ENCODE measurements around the gene APOC3.

The APOC3 gene

DNA sequence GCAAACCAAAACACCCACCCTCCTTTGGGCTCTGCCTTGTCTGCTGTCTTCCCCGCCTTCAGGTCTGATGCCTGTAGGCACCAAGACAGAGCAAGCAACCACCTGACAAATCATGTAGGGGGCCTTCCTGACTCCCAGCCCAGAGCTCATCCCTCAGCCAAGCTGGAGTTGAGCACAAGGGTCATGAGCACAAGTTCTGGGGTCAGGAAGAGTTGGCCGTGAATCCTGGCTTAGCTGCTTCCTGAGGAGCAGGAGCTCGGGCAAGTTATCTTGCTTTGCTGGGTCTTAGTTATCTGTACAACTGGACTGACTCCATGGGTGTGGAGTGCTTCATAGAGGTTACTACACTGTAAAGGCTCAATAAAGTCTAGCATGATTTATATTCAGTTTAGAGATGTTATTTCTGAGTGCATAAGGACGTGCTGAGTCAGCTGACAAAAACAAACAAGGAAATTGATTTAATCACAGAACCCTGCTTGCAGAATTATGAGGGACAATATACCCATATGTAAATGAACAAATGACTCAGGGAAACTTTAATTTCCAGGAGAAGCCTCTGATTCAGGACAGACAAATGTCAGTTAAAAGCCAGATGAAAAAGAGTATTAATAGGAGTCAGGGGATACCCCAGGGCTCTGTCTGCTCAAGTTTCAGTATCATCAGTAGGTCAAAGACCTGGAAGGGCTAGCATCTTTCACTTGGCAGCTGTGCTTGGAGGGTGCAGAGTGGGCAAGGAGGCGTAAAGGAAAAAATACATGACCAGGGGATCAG is 22.7 kb downstream of the APOC3 start:
- peak; percentile 16 to 34 for ATAC-seq

DNA sequence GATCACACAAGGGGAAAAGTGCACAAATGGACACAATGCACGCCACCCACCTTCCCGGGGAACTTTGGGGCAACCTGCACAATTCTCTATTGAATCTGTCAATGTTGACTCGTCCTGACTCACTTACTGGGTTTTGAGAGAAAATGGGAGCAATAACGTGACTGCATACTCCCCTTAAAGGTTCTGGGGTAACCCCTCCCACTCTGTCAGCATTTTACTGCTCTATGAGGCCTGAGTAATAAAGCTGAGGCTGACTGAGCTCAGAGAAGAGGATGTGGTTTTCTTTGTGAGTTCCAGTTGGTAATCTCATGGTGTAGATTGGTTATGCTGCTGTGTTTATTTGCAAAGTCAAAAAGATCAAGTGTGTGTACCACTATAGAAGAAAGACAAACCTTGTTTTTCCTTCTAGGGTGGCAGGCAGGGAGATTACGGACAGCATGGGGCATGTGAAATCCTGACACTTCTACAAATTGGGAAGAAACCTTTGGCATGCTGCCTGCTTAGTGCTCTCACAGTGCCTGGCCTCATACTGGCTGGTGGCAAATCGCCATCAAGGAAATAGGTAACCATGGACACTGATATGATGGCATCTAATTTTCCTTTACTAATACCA is 23.9 kb downstream of the APOC3 start:
- peak; percentile 97 to 98 for ATAC-seq

DNA sequence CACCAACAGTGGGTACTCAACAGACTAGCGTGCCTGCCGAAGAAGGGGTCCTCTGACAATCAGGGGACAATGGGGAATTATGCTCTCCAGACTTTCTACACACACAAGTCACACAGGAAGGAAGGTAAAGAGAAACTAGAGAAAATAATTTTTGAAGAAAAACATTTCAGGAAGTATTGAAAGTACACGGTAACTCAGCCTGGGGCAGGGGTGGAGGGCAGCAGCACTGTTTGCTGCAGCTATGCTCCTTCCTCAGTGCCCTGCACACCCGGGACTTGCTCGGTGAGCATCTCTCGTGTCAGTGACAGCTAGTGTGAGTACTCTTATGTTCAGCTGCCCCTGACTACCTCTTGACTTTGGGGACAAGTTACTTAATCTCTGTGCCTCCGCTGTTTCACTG is 25.7 kb downstream of the APOC3 start:
- ATAC-seq, result no peak

DNA sequence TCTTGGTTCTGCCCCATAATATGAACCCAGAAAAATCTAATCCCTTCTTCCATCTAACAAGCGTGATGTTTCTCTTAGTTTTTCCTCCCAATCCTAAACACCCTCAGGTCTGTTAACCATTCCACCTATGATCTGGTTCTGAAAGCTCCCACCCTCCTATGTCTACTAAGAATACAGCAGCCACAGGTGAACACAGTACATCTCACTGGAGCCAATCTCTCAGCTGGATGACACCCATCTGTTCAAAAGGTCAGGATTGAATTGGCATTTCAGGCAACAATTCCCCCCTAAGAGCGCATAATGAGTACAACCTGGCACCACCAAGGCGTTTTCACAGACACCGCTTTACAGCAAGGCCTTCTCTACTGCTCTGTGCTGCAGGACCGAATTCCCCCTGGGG is 26.7 kb downstream of the APOC3 start:
- no peak for ATAC-seq

DNA sequence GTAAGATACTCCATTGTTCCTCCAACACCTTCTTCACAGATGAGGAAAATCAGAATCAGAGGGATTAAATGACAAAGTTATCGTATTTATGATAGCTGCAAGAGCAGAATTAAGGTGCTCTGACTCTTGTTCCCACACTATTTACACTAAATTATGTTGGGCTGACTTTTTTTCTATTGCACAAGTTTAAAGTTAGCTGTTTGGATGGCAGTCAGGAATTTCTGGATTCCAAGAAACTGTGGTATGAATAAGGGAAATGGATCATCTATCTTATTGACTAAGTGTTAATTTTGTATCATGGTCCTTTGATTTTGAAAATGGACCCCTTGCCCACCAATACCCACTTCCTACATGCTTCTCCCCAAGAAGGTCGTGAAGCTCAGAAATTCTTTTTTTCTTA is 27.6 kb downstream of the APOC3 start:
- no peak for ATAC-seq

DNA sequence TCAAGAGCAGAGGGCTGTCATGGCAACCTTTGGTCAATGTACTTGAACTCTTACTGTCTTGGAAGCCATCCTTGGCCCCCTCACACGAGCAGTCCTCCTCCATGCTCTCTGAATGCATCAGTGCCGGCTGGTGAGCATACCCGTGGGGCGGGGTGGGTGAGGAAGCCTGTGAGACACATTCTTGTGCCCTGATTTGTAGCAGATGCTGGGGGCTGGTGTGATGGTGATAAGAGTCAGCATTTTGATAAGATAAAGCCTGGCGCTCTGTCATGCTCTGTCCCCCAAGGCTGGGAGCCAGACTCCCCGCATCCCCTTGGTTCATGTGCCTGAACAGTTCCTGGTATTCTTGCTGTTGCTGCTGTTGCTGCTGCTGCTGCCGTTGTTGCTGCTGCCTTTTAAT is 28.2 kb downstream of the APOC3 start:
- ATAC-seq, result no peak

DNA sequence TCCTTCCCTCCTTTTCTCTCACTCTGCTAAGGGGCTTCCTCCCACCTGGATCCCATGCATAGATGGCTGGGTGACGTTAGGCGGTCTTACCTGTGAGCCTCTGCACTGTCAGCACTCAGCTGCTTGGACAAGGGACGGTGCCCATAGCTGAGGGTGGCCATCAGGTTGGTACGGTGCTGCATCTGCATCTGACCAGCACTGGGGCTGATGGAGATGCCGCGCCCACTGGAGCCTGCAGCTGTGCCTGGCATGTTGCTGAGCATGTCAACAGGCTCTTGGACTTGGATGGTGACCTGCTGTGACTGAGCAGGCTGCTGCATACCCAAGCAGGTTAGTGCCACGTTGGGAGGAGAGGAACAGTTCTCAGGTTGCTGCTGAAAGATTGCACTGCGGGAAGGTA is 29.5 kb downstream of the APOC3 start:
- no peak for ATAC-seq

DNA sequence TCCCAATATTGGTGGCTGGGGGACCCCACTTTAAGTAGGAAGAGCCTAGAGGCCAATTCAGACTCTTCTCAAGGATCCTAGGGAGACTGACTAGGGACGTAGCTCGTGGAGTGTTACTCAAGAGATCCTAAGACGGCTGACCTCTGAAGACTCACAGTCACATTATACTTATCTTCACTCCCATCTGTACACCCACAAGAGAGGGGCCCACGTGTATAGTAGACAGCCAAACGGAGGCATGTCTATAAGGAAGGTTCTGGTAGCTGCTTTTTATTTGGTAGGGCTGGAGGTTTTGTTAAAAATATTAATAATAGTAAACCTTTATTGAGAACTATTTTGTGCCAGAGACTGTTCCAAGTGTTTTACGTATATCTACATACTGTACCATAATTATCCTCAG is 30.6 kb downstream of the APOC3 start:
- ATAC-seq, result no peak

DNA sequence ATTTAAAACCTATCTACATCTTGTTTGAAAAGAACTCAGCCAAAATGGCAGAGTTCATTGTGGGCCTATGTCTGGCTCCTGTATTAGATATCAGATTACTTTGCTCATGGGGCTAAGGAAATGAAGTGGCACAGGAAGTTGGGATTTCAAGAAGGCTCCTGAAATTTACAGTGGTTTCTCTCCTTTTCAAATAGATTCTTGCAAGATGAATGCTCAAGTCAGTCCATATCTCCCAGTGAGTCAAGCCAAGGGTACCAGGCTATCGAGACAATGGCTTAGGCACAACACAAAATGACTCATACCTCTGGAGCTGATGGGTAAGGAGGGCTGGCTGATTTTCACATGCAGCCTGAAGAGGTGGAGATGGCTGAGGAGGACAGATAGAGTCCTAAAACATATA is 31.8 kb downstream of the APOC3 start:
- ATAC-seq, result no peak

DNA sequence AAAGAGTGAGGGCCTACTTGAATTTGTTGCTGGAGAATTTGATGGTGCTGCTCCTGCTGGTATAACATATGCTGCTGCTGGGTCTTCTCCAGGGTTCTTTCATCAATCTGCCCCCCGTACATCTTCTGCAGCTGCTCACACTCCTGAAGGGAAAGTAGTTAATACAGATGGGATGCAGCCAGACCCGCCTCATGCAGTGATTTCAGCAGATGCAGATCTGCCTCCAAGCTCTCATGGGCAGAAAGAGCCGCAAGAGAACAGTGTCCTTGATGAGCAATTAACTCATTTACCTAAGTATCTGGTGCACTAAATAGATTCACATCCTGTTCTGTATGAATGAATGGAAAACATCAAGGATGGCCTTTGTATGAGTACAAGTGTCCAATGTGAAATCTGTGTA is 32.5 kb downstream of the APOC3 start:
- ATAC-seq, result no peak

DNA sequence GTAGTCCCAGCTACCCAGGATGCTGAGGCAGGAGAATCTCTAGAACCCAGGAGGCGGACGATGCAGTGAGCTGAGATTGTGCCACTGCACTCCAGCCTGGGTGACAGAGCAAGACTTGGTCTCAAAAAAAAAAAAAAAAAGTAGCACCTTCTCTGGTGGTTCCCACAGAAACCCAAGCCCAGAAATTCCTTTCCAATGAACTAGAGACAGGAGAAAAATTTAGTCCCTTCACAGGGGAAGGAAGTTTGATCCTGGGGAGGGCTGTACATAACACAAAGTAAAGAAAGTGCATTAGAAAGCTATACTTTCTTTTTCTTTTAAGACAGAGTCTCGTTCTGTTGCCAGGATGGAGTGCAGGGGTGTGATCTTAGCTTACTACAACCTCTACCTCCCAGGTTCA is 33.2 kb downstream of the APOC3 start:
- ATAC-seq, result no peak

DNA sequence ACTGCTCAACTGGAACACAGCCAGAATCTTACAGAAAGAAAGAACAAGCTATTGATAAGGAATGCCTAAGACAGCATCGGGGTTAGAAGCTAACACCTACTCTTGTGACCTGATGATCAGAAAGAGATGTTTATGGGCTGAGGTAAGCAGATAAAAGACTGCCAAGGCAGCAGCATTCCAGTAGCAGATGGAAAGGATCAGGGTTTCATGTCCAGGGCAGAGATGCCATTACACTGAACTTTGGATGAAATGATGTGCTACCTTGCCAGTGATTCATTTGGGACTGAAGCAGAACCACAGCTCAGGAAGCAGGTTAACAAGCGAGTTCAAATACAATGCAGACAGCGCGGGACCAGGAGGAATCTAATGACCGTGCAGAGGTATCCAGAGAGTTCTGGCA is 34.8 kb downstream of the APOC3 start:
- ATAC-seq, result no peak

DNA sequence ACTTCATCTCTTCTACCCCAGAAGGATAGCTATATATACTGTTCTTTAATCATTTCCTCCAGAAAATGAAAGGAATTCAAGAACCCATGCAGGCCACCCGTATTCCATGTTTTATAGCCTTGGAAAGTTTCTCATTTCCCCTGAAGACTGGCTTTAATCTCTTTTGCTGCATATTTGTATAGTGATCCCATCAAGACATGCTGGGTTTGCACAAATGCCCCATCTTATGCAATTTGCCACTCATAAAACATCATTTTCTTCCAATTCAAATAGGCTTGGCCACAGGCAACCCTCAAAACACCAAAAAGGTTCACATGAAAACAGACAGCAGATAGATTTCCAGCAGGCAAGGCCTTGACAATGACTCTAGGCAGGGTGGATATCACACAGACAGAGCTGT is 36.0 kb downstream of the APOC3 start:
- ATAC-seq, result no peak

DNA sequence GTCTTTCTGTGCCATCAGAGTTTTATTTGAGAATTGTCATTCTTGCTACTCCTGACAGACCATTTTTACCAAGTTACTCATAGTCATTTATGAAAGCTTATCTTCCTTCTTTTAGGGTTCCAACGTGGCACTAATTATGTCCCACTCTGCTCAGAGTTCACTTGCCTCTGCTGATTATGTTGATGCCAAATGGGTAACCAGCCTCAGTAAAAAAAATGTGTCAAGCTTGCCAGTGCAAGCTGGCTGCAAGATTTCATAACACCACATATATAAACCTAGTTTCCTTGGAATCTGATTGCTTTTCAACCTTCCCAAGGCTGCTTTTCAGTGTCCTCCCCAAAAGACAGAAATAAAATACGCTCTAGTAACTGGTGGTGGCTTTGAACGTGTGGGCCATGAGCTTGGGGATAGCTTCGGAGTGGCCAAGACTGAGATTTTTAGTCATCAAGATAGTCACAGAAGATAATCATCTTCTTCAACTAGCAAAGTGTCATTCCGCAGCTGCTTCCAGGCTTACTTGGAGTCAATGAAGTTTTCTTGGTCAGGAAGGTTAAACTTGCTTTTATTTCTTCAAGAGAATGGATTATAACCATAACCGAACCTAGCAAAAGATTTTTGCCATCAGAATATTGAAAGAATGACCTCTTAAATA is 37.2 kb downstream of the APOC3 start:
- ATAC-seq, result no peak

DNA sequence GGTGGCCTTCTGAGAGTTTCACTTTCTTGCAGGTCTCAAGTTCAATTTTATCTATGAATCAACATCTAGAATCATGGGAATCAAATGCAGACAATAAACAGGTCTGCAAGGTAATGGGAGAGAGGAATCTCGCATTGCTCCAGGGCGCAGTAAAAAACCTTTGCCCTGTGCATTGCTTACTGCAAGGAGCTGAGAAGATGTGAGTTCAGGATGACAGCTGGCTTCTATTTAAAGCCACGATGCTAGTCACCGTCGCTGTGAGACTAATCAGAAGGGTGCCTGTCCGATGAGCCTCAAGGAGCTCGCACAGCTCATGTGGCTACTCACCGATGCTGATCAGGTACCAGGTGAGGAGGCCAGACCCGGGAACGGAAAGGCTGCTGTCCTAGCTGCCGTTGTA is 37.9 kb downstream of the APOC3 start:
- ATAC-seq, result no peak

DNA sequence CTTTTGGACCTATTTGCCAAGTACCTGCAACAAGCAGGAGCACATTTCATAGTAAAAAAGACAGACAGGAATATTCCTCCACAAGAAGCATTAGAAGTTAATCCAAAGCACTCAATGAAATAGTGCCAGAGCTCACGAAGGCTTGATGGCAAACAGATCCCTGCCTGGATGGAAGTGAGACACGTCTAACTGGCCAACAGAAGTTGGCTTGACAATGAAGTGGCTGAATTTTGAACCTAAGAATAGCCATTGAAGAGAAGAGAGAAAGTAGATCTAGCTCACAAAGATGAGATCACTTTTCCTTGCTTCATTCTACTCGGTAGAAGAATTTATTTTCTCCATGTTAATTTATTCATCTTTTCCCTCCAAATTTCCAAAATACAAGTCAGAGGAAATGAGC is 38.4 kb downstream of the APOC3 start:
- ATAC-seq, result no peak

DNA sequence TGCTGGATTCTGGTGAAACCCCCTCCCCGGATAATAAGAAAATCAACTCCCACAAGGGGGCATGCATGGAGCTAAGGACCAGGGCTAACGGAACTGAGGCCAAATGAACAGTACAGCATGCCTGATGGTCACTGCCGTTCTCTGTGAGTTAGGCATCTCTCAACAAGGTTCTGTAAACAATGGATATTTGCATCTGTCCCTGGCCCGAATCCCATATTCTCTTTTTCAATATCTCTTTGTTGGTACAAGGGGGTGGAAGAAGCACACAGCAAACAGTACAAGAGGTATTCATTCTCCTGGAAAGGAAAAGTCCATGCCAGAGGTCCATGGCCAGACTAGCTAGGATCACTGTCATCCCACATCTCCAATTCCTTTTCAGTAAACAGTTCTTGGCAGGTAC is 39.9 kb downstream of the APOC3 start:
- ATAC-seq, result no peak

DNA sequence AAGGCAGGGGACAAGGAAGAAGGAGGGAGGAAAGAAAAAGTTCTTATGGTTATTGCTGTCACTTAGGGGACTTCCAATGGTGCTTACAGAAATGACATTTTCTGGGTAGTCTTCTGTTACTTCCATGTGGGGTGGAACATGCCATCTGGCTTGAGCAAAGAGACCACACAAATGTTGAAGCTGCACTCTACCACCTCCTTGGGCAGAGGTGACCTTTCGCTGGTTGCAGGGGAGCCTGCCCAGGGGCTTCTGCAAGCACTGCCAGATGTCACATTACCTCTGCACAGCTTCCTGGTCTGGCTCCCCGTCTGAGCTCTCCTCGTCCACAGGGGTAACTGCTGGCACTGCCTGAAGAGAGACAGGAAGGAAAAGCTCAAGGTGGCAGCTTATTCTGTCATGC is 40.3 kb downstream of the APOC3 start:
- no peak for ATAC-seq

DNA sequence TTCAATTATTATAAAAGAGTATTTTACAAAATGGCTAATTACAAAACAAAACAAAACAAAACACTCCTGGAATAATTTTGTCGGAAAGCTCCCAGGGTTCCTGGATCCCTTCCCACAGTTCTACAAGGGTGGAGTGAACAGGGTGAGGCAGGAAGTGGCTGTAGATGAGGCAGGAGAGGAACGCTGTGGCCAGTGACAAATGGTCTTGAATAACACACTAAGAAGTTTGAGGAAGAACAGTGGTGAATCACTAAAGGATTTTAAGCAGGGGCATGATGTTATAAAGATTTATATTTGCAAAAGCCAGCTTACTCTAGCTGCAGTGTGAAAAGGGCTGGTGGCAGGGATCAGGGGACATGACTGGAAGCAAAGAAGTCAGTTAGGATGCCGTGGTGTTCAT is 41.5 kb downstream of the APOC3 start:
- no peak for ATAC-seq

DNA sequence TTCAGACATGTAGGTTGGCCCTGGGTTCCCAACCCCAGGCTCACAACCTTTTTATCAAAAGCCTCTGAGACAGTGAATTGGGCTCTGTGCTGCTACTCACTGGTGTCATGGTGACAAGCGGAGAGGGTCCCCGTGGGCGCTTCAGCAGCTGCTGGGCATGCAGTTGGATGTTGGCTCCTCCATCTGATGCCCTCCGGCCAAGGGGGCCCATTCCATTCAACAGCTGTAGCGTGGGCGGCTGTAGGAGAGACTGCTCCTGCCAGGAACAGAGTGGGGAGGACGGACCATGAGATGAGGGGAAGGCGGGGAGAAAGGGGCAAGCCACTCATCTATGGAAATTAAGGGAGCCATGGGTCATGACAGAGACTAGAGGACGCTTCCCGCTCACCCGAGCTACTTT is 43.7 kb downstream of the APOC3 start:
- ATAC-seq, result no peak

DNA sequence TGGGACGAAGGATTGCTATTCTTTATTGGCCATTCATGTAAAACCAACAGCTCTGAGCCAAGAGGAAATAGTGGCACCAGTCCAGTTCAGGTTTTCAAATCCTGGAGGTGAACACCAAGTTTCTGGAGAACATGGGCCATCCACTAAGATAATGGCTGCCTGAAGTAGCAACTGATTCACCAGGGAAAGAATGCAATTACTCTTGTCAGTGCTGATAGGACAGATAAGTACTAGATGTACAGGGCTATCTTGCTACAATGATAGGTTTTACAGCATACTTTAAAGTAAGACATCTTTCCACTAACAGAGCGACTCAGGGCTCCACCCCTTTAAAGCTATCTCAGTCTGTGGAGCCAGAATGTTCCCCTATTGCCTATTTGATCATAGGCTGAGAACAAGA is 44.5 kb downstream of the APOC3 start:
- ATAC-seq, result no peak

DNA sequence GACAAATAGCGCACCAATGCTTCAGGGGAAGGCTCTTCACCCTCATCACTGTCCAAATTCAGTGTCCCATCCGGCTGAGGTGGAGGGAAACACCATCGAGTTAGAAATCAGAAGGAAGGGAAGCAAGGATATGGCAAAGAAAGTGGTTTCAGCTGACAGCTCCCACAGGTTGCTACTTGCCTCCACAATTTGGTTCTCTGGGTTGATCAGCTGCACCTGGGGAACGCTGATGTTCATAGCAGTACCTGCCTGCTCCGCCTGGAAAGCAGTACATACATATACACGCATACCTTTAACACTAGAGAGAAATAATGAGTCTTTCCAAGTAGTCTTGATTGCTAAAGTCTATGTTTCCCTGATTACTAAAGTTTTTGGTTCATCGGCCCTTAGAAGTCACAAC is 45.5 kb downstream of the APOC3 start:
- no peak for ATAC-seq

DNA sequence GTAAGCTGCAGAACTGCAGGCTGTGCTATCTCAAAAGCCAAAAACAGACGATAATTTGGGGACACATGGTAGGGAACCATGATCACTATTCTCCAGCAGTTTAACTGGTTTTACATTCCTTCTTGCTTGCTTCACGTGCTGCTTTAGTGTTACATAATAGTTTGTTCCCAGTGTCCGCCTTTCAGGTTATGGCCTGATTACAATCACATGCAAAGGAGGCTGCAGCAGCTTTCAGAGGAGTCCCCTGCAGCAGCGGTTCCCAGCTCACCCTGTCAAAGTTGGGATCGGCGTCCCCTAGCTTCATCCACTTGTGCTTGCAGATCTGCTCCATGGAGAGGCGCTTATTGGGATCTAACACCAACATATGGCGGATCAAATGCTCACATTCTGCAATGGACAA is 46.9 kb downstream of the APOC3 start:
- no peak for ATAC-seq

All from activated CD4-positive, CD25-positive, alpha-beta regulatory T cell treated with anti-CD3 and anti-CD28 coated beads, Interleukin-2, amount 50 U/mL, for 24 hours (primary cell).